HG02885 (cell line): ENCODE data around the gene TNNI2.
"Not testable (repeated sequence)": the region's sequence is repeated elsewhere in the genome, so short reads cannot be mapped to it uniquely, and the experiment has no call there.

Experiments used
- ATAC-seq: cut with Tn5 transposase; IDR thresholded peaks from one replicate; pipeline ENCODE4 v1.9.1; 2021; ENCODE audit warnings: mild to moderate bottlenecking; ENCODE audit not compliant: unreplicated experiment, poor library complexity

TNNI2 gene

GRCh38 chr11:1870721-1871466 is 32.1 kb downstream of the TNNI2 start:
- no peak for ATAC-seq

- no peak for ATAC-seq
These were observed 32.8 kb downstream of the TNNI2 start for GRCh38 chr11:1871531-1871930.

GRCh38 chr11:1872267-1872985 is 33.6 kb downstream of the TNNI2 start:
- ATAC-seq: no peak

GRCh38 chr11:1873048-1873812 is 34.4 kb downstream of the TNNI2 start:
- ATAC-seq: no peak

- ATAC-seq: not testable (repeated sequence)
These were observed 35.0 kb downstream of the TNNI2 start for GRCh38 chr11:1873813-1874150.

- not testable (repeated sequence) for ATAC-seq
These were observed 35.8 kb downstream of the TNNI2 start for GRCh38 chr11:1874441-1875092.

- ATAC-seq: no peak
These were observed 36.5 kb downstream of the TNNI2 start for GRCh38 chr11:1875093-1875850.

- ATAC-seq: not testable (repeated sequence)
These were observed 37.1 kb downstream of the TNNI2 start for GRCh38 chr11:1875851-1876301.

GRCh38 chr11:1876361-1877063 is 37.7 kb downstream of the TNNI2 start:
- no peak for ATAC-seq

GRCh38 chr11:1877211-1878136 is 38.7 kb downstream of the TNNI2 start:
- ATAC-seq: no peak

- no peak for ATAC-seq
These were observed 39.6 kb downstream of the TNNI2 start for GRCh38 chr11:1878137-1879031.

GRCh38 chr11:1879342-1879940 is 40.7 kb downstream of the TNNI2 start:
- no peak for ATAC-seq

- ATAC-seq: no peak
These were observed 41.4 kb downstream of the TNNI2 start for GRCh38 chr11:1879941-1880720.

GRCh38 chr11:1880746-1881441 is 42.1 kb downstream of the TNNI2 start:
- no peak for ATAC-seq

- peak; percentile 9 for ATAC-seq
These were observed 42.9 kb downstream of the TNNI2 start for GRCh38 chr11:1881442-1882264.
